ENCODE measurements around the gene GNG7.
"Not testable (repeated sequence)": the region's sequence is repeated elsewhere in the genome, so short reads cannot be mapped to it uniquely, and the experiment has no call there.

Gene GNG7

GRCh38 chr19:2622371-2622961 is 80.0 kb downstream of the GNG7 start:
- DNase-seq (ENCODE audit: low read depth, low spot score) = not testable (repeated sequence)

GRCh38 chr19:2619076-2619475 is 83.4 kb downstream of the GNG7 start:
- DNase-seq (ENCODE audit: low read depth, low spot score) = no peak

DNA sequence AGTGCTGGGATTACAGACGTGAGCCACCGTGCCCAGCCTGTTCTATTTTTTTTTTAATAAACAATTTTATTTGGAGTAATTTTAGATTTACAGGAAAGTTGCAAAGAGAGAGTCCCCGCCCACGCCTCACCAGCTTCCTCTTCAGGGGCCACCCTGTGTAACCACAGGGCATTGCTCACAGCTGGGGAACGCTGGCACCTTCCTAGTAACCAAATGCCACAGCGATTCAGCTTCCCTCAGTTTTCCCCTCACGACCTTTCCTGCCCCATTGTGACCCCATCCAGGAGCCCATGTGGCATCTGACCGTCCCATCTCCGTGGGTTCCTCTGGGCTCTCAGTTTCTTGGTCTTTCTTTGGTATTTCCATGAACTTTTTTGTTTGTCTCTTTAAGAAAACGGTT is 83.9 kb downstream of the GNG7 start:
- no peak for DNase-seq (ENCODE audit: low read depth, low spot score)

- no peak for DNase-seq (ENCODE audit: low read depth, low spot score)
These were observed 84.9 kb downstream of the GNG7 start for GRCh38 chr19:2617393-2618165.

DNA sequence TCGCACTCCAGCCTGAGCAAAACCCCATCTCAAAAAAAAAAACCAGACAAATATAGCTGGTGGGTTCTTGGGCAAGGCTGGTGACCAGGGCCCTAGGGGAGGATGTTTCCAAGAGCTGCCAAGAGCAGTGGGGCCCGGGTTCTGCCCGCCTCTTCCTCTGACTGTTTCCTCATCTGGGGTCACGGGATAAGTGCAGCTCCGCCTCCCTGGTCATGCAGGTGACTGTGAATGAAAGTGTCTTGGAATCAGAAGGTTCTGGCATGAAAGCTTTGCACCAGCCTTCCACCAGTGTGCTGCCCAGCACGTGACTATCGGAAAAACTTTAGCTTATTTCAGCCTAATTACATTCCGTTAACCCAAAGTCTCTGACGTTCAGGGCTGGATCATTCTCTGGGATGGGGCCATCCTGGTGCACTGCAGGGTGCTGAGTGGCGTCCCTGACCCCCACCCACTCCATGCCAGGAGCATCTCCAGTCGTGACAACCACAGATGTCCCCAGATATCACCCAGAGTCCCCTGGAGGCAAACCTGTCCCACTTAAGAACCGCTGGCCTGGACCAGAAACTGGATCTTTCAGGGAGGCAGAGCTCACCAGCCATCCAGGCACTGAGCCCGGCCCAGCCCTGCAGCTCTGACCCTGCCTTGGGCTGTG is 85.6 kb downstream of the GNG7 start:
- no peak for DNase-seq (ENCODE audit: low read depth, low spot score)

DNA sequence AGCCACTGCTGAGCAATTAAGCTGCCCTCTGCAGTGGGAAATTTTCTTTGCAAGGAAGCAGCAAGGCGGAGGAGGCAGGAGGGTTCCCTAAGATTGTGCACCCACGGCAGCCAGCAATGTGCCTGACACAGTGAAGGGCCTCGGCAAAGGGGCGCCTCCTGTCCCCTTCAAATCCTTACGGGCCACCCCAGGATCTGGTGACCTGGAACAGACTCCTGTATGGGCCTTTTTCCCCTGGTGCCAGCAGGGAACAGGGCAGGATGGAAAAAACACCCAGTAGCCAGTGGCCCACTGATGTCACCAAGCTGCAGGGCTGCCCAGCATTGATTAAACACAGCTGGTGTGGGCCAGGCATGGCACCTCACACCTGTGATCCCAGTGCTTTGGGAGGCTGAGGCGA is 86.7 kb downstream of the GNG7 start:
- DNase-seq (ENCODE audit: low read depth, low spot score) = no peak

GRCh38 chr19:2613507-2614295 is 88.8 kb downstream of the GNG7 start:
- no peak for DNase-seq (ENCODE audit: low read depth, low spot score)

DNA sequence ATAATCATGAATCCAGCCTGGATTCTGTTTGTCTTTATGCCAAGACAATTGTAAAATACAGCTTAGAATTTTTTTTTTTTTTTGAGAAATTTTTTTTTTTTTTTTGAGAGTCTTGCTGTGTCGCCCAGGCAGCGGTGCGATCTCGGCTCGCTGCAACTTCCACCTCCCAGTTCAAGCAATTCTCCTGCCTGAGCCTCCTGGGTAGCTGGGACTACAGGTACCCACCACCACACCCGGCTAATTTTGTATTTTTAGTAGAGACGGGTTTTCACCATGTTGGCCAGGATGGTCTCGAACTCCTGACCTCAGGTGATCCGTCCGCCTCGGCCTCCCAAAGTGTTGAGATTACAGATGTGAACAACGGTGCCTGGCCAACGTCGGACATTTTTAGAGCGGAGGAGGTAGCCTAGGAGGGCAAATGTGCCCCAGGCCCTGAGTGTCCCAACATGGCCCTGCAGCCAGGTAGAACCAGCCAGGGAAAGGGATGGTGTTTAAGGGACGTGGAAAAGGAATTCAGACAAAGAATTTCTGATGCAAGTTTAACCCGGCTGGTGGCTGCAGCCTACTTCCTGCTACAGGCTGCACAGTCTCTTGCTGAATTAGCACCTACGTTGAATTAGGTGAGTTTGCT is 89.8 kb downstream of the GNG7 start:
- DNase-seq (ENCODE audit: low read depth, low spot score) = no peak

DNA sequence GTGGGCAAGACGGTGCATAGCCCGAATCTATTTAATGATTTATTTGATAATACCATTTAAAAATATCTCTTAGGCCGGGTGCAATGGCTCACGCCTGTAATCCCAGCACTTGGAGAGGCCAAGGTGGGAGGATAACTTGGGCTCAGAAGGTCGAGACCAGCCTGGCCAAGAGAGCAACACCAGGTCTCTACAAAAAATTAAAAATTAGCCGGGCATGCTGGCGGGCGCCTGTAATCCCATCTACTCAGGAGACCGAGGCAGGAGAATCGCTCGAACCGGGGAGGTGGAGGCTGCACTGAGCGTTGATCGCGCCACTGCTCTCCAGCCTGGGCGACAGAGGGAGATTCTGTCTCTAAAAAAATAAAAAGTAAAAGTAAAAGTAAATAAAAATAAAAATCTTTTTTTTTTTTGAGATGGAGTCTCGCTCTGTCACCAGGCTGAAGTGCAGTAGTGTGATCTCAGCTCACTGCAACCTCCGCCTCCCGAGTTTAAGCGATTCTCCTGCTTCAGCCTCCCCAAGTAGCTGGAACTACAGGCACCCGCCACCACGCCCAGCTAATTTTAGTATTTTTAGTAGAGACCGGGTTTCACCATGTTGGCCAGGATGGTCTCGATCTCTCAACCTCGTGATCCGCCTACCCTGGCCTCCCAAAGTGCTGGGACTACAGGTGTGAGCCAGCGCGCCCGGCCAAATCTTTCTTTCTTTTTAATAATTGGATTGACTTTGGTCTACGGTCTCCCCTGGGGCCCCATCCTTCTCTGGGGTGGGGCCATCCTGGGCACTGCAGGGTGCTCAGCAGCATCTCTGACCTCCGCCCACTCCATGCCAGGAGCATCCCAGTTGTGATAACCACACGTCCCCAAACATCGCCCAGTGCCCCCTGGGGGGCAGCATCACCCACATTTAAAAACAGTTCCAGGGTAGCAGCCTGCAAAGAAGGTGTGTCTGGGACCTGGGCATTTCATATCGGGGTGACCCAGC is 90.7 kb downstream of the GNG7 start:
- no peak for DNase-seq (ENCODE audit: low read depth, low spot score)

- peak; percentile 33 for DNase-seq (ENCODE audit: low read depth, low spot score)
These were observed 91.6 kb downstream of the GNG7 start for GRCh38 chr19:2610637-2611482.

- DNase-seq (ENCODE audit: low read depth, low spot score) = no peak
These were observed 92.9 kb downstream of the GNG7 start for GRCh38 chr19:2609389-2610116.

DNA sequence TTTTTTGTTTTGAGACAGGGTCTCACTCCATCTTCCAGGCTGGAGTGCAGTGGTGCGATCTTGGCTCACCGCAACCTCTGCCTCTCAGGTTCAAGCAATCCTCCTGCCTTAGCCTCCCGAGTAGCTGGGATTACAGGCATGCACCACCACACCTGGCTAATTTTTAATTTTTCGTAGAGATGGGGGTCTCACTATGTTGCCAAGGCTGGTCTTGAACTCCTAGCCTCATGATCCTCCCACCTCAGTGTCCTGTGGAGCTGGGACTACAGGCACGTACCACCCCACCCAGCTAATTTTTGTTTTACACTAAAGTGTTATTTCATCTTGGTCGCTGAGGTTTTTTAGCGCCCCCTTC is 93.5 kb downstream of the GNG7 start:
- DNase-seq (ENCODE audit: low read depth, low spot score) = not testable (repeated sequence)

GRCh38 chr19:2608602-2608922 is 93.9 kb downstream of the GNG7 start:
- DNase-seq (ENCODE audit: low read depth, low spot score) = no peak

- no peak for DNase-seq (ENCODE audit: low read depth, low spot score)
These were observed 94.5 kb downstream of the GNG7 start for GRCh38 chr19:2607712-2608601.

- not testable (repeated sequence) for DNase-seq (ENCODE audit: low read depth, low spot score)
These were observed 95.7 kb downstream of the GNG7 start for GRCh38 chr19:2606774-2607173.

DNA sequence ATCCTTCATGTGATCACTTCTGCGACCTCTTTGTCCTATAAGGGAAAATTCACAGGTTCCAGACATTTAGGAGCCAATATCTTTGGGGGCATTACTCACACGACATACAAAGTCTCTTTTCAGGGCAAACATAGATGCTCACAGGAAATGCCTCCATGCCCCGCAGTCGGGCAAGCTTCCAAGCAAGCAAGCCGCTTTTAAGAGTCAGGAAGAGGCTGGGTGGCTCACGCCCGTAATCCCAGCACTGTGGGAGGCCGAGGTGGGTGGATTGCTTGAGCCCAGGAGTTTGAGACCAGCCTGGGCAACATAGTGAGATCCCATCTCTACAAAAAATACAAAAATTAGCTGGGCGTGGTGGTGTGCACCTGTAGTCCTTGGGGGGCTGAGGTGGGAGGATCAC is 96.6 kb downstream of the GNG7 start:
- not testable (repeated sequence) for DNase-seq (ENCODE audit: low read depth, low spot score)

GRCh38 chr19:2604747-2605329 is 97.7 kb downstream of the GNG7 start:
- DNase-seq (ENCODE audit: low read depth, low spot score) = no peak

DNA sequence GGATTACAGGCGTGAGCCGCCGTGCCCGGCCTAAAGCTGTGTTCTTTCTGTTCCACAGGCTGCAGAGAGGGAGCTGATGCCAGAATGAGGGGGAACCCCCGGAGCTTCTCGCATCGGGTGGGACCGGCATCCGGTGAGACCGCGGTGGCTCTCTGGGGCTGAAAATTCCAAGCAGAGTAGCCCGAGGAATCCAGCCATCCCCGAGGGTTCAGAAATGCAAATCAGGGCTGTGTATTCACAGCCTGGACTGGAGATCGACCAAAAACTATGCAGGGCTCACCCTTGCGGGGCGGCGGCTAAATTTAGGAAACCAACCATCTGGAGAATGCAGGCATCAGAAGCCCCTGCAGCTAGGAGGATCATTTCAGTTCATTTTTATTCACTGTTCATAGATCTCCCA is 99.2 kb downstream of the GNG7 start:
- no peak for DNase-seq (ENCODE audit: low read depth, low spot score)

Measured in brain pericyte (primary cell).